ENCODE data around the gene PCLO.

GRCh38 chr7:83143107-83143506 is 19.6 kb downstream of the PCLO start:
- TF ChIP-seq CTCF (IDR thresholded peaks at IDR 0.05) (no peak), POLR2A (IDR thresholded peaks at IDR 0.05) (no peak)

All from vagina (tissue), 2 donors.